Measurements from ENCODE around the gene THAP4.

Gene THAP4

DNA sequence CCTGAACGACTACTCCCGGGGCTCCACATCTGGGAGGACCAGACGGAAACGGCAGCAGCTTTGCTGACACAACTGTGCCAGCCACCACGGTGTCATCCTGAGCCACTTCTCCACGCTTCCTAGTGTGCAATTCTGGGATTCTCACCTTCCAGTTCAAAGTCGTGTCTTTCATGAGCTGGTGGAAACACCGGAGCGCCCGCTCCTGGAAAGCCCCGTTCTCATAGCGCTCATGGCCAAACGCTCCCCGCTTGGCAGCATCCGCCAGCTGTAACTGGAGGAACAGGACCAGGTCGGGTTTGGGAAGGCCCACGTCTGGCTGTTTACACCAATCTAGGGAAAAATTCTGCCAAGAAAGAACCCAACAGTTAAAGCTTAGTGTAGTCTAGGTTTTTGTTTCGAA lies 41.3 kb upstream of the THAP4 start:
- H3K36me3 ChIP-seq (replicated peaks): peaks cover 23% of the 10 kb centered on the region
- DNase-seq: no peak
- in situ Hi-C loops (cut with HindIII; ENCODE audit: low pct_ligation_motif_present, low sequenced_read_pairs): no loop called here

DNA sequence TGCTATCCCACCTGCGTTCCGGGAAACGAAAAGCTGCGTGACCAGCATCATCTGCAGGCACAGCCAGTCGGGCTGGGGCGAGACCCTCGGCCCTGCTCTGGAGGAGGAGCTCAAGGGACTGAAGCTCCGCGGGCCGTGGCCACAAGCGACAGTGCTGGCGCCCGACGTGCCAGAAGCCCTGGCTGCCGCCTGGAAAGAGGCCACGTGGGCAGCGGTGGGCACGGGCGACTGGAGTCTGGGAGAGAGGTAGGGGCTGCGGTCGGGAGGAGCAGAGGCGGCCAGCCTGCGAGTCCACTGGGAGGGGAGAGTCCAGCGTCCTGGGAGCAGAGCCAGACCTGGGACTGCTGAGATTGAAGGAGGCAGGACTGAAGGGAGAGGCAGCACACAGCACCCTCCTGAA lies 40.4 kb upstream of the THAP4 start:
- Histone ChIP-seq H3K36me3 (replicated peaks) (peaks cover 26% of the 10 kb centered on the region), H3K27ac (no peak overlapping the region), H3K4me3 (ENCODE audit: low read depth, low read length) (no peak overlapping the region), H3K27me3 (replicated peaks) (no peaks in the 10 kb centered on the region)
- in situ Hi-C loops (cut with HindIII; ENCODE audit: low pct_ligation_motif_present, low sequenced_read_pairs): no loop called here
- TF ChIP-seq, protein P1, sequence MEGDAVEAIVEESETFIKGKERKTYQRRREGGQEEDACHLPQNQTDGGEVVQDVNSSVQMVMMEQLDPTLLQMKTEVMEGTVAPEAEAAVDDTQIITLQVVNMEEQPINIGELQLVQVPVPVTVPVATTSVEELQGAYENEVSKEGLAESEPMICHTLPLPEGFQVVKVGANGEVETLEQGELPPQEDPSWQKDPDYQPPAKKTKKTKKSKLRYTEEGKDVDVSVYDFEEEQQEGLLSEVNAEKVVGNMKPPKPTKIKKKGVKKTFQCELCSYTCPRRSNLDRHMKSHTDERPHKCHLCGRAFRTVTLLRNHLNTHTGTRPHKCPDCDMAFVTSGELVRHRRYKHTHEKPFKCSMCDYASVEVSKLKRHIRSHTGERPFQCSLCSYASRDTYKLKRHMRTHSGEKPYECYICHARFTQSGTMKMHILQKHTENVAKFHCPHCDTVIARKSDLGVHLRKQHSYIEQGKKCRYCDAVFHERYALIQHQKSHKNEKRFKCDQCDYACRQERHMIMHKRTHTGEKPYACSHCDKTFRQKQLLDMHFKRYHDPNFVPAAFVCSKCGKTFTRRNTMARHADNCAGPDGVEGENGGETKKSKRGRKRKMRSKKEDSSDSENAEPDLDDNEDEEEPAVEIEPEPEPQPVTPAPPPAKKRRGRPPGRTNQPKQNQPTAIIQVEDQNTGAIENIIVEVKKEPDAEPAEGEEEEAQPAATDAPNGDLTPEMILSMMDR (IDR thresholded peaks at IDR 0.05; ENCODE audit: low read depth, low read length, missing control alignments): no peak
- no peak for DNase-seq

More for the DNA sequence above, 41.3 kb upstream of the THAP4 start:
- Histone ChIP-seq H3K4me3 (ENCODE audit: low read depth, low read length) (no peak overlapping the region), H3K27me3 (replicated peaks) (no peaks in the 10 kb centered on the region), H3K27ac (no peak overlapping the region)
- TF ChIP-seq, protein P1 (IDR thresholded peaks at IDR 0.05; ENCODE audit: low read depth, low read length, missing control alignments): no peak

DNA sequence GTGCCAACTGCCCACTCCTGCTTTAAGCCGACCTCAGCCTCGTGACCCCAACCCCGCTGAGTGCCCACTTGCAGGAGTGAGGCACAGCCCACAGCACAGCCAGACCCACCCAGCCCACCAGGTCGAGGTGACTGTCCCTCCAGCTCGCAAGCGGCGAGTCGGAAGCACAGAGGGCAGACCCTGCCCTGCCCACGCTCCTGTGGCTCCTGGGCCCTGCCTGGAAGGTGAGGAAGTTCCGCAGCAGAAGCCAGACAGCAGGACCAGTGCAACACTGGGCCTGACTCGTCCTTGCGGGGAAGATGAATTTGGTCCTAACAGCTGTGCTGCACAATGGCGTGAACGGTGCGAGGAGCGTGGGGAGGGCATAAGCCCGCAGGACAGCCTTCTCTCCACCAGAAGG lies 39.7 kb upstream of the THAP4 start:
- DNase-seq: no peak
- in situ Hi-C loops (cut with HindIII; ENCODE audit: low pct_ligation_motif_present, low sequenced_read_pairs): no loop called here
- Histone ChIP-seq H3K36me3 (replicated peaks) (peaks cover 29% of the 10 kb centered on the region), H3K27ac (no peak overlapping the region), H3K4me3 (ENCODE audit: low read depth, low read length) (no peak overlapping the region), H3K27me3 (replicated peaks) (no peaks in the 10 kb centered on the region)
- TF ChIP-seq, protein P1 (IDR thresholded peaks at IDR 0.05; ENCODE audit: low read depth, low read length, missing control alignments): no peak

DNA sequence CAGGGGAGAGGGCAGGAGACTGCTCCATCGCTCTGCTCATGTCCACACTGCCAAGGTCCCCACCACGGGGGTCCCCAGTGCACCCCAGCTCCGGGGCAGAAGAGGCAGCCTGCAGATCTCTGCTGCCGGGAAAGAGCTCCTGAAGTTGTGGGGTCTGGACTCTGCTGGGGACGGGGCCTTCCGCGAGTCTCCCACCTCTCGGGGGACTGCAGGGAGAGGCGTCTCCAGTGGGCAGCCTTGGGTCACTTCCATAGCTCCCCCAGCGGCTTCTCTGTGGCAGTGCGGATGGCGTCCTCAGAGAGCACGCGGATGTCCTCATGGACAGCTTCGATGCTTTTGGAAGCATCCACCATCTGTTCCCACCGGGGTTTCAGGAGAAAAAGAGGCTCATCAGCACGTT lies 38.9 kb upstream of the THAP4 start:
- in situ Hi-C loops (cut with HindIII; ENCODE audit: low pct_ligation_motif_present, low sequenced_read_pairs): no loop called here
- H3K27me3 ChIP-seq (replicated peaks): no peaks in the 10 kb centered on the region
- no peak for DNase-seq
- H3K27ac ChIP-seq: no peak overlapping the region
- TF ChIP-seq, protein P1 (IDR thresholded peaks at IDR 0.05; ENCODE audit: low read depth, low read length, missing control alignments): peak; percentile 9
- no peak overlapping the region for H3K4me3 ChIP-seq (ENCODE audit: low read depth, low read length)
- H3K36me3 ChIP-seq (replicated peaks): peaks cover 36% of the 10 kb centered on the region

DNA sequence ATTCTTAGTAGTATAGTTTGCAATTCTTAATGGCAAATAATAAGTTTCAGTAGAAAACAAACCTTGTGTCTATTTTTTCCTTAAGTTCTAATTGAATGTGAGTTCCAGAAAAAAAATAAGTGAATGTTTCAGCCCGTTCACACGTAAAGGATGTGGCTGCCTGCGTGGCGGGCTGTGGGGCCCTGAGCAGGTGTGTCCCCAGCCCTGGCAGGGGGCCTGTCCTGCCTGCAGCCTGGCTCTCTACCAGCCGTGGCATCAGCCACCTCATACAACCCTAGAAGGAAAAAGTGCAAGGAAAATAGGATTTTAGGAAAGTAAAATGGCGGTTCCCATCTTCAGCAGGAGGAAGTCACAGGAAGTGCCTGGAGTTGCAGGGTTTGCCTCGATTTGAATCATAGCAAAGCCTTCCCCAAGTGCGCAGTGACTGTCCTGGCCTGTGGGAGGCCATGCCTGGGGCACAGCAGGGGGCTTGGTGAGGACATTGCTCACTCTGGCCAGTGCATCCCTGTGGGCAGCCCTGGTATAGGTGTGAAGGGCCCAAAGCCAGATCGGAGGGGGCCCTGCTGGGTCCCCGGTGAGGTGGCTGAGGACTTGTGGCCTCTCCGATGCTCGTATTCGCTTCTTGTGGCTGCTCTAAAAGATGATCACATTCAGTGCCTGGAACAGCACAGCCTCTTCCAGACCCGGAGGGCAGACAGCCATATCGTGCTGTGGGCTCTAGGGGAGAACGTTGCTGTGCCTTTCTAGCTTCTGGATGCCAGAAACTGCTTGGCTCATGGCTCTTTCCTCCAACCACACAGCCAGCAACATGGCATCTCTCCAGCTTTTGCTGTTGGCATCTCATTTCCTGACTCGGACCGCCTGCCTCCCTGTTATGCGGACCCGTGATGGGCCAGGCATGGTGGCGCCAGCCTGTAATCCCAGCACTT lies 37.1 kb upstream of the THAP4 start:
- no peaks in the 10 kb centered on the region for H3K27me3 ChIP-seq (replicated peaks)
- H3K4me3 ChIP-seq (ENCODE audit: low read depth, low read length): no peak overlapping the region
- peaks cover 48% of the 10 kb centered on the region for H3K36me3 ChIP-seq (replicated peaks)
- no peak overlapping the region for H3K27ac ChIP-seq
- TF ChIP-seq, protein P1 (IDR thresholded peaks at IDR 0.05; ENCODE audit: low read depth, low read length, missing control alignments): no peak
- in situ Hi-C loops (cut with HindIII; ENCODE audit: low pct_ligation_motif_present, low sequenced_read_pairs): no loop called here
- DNase-seq: peak; percentile 11
